GM23338 (cell line): ENCODE data around the gene FARS2.

Experiments used
- CREB1 ChIP-seq: fragments of 250-450 bp; sonication (Bioruptor Pico); IDR thresholded peaks from 2 replicates; pipeline ENCODE4 v1.5.0; 2020; ENCODE audit warnings: low read depth, mild to moderate bottlenecking, moderate library complexity
- CTCF ChIP-seq, 2 experiments: fragments of 200-600 bp in 1 of 2; sonication (generic) in 1 of 2; conservative IDR thresholded peaks; 2 replicates each; pipeline versions ENCODE4 v1.5.1 to v1.6.1; 2016 to 2017; ENCODE audit warnings: antibody characterized with exemption in 2 of 2, low read depth in 2 of 2, mild to moderate bottlenecking in 2 of 2, moderate library complexity in 1 of 2
- ETS1 ChIP-seq: IDR thresholded peaks from 2 replicates; pipeline ENCODE4 v1.6.1; 2016; ENCODE audit warnings: antibody characterized with exemption
- EZH2 ChIP-seq: fragments of 200-600 bp; sonication (generic); IDR thresholded peaks from one replicate; pipeline ENCODE4 v1.8.0; 2017; ENCODE audit warnings: antibody characterized with exemption, mild to moderate bottlenecking, low read depth; ENCODE audit not compliant: unreplicated experiment
- EZH2phosphoT487 ChIP-seq: fragments of 200-600 bp; sonication (generic); IDR thresholded peaks from one replicate; pipeline ENCODE4 v1.8.1; 2018; ENCODE audit warnings: antibody characterized with exemption; ENCODE audit not compliant: unreplicated experiment
- POLR2AphosphoS5 ChIP-seq: IDR thresholded peaks from 2 replicates; pipeline ENCODE4 v1.6.1; 2016; ENCODE audit warnings: antibody characterized with exemption, low read depth
- REST ChIP-seq: IDR thresholded peaks from one replicate; pipeline ENCODE4 v1.6.1; 2018; ENCODE audit warnings: antibody characterized with exemption; ENCODE audit not compliant: unreplicated experiment
- ZNF114 ChIP-seq: fragments of 250-450 bp; sonication (Bioruptor Pico); IDR thresholded peaks from 2 replicates; pipeline ENCODE4 v1.5.0; 2020; ENCODE audit warnings: mild to moderate bottlenecking, moderate library complexity

GRCh38 chr6:5326022-5326641 is 64.8 kb downstream of the FARS2 start:
- TF ChIP-seq EZH2phosphoT487 (no peak), POLR2AphosphoS5 (no peak), EZH2 (no peak), CTCF (conservative IDR thresholded peaks at IDR 0.05; ENCODE audit: low read depth in 2 of 2) (no peak), ZNF114 (CRISPR knock-in tag) (no peak), REST (no peak), ETS1 (no peak), CREB1 (CRISPR knock-in tag) (no peak)
